NT2/D1 (cell line): Measurements from ENCODE around the gene SORBS2.

Experiments used
- SUZ12 ChIP-seq: IDR thresholded peaks from 2 replicates; pipeline ENCODE4 v1.6.1; 2011; ENCODE audit not compliant: insufficient read length, insufficient read depth; ENCODE audit errors: extremely low read depth
- YY1 ChIP-seq: IDR thresholded peaks from 2 replicates; pipeline ENCODE4 v1.6.1; 2011; ENCODE audit not compliant: insufficient read length, insufficient read depth

- no peak for TF ChIP-seq SUZ12
- no peak for TF ChIP-seq YY1
Observed at GRCh38 chr4:185541251-185541727, 270.7 kb downstream of the SORBS2 start.
